HepG2 (cell line): Measurements from ENCODE around the gene B3GNT2. TPM values are rescaled to one million over a fixed set of nuclear protein-coding genes. Genes with fewer than 3 reads are reported as not detected.

Source experiments
- DPF2 ChIP-seq: sonication (generic); formaldehyde crosslinking; IDR thresholded peaks from 2 replicates; pipeline ENCODE4 v1.4.0; 2020; ENCODE audit warnings: mild to moderate bottlenecking, low read depth, missing genetic modification reagents, borderline replicate concordance
- HDAC6 ChIP-seq: fragments of 200-600 bp; sonication (generic); IDR thresholded peaks from 2 replicates; pipeline ENCODE4 v1.7.0; 2017; ENCODE audit warnings: mild to moderate bottlenecking, antibody characterized with exemption, low read length, low read depth
- KIAA2018 ChIP-seq: sonication (generic); formaldehyde crosslinking; IDR thresholded peaks from 2 replicates; pipeline ENCODE4 v1.5.0; 2020; ENCODE audit warnings: mild to moderate bottlenecking, missing genetic modification reagents, borderline replicate concordance
- NFATC3 ChIP-seq: sonication (generic); formaldehyde crosslinking; IDR thresholded peaks from 2 replicates; pipeline ENCODE4 v1.5.1; 2020; ENCODE audit warnings: mild to moderate bottlenecking, missing genetic modification reagents
- PBX3 ChIP-seq: sonication (generic); formaldehyde crosslinking; IDR thresholded peaks from 2 replicates; pipeline ENCODE4 v1.8.1; 2023; ENCODE audit warnings: missing genetic modification reagents, inconsistent platforms, borderline replicate concordance
- POLR2G ChIP-seq: fragments of 200-400 bp; formaldehyde crosslinking; IDR thresholded peaks from 2 replicates; pipeline ENCODE4 v1.6.1; 2018; ENCODE audit warnings: mild to moderate bottlenecking, low read depth, low read length, moderate library complexity
- RNF219 ChIP-seq: sonication (generic); formaldehyde crosslinking; IDR thresholded peaks from 2 replicates; pipeline ENCODE4 v1.5.0; 2020; ENCODE audit warnings: mild to moderate bottlenecking, missing genetic modification reagents
- TFAP4 ChIP-seq: sonication (generic); IDR thresholded peaks from 2 replicates; pipeline ENCODE4 v1.6.1; 2016; ENCODE audit warnings: low read depth, borderline replicate concordance
- YY1 ChIP-seq: IDR thresholded peaks from 2 replicates; pipeline ENCODE4 v1.6.1; 2011; ENCODE audit warnings: low read length, low read depth, moderate library complexity, mild to moderate bottlenecking; ENCODE audit not compliant: insufficient read depth, insufficient replicate concordance
- ZNF577 ChIP-seq: sonication (generic); formaldehyde crosslinking; IDR thresholded peaks from 2 replicates; pipeline ENCODE4 v1.4.0; 2020; ENCODE audit warnings: mild to moderate bottlenecking, low read depth, missing genetic modification reagents, borderline replicate concordance
- ZNF598 ChIP-seq: sonication (generic); formaldehyde crosslinking; IDR thresholded peaks from 2 replicates; pipeline ENCODE4 v1.5.1; 2020; ENCODE audit warnings: mild to moderate bottlenecking, missing genetic modification reagents, borderline replicate concordance
- polyA plus RNA-seq, 8 experiments: library from polyadenylated mRNA; depleted of rRNA in 3 of 8; stranded (reverse) in 7 of 8; unstranded in 1 of 8; fragments of >200 nt; fragmentation: Illumina TruSeq in 4 of 8; extraction: Trizol in 4 of 8; gene quantifications; 2 replicates each; pipeline versions ENCODE4 v1.2.1 to v1.2.3, GENCODE V29; 2011 to 2016; ENCODE audit warnings: low read depth in 4 of 8, missing spikeins in 1 of 8, mixed read lengths in 1 of 8; ENCODE audit not compliant: insufficient read depth in 1 of 8
- total RNA-seq, 5 experiments: library from RNA; depleted of rRNA; stranded (reverse); fragments of >200 nt; fragmentation: Illumina TruSeq; extraction: Trizol; gene quantifications; 2 replicates each; pipeline ENCODE4 v1.2.3, GENCODE V29; 2016; ENCODE audit warnings: low read depth in 1 of 5

The B3GNT2 gene
- total and polyA plus RNA-seq, 2 of the 13 experiments (the other 11 are each of a cell fraction or from before 2014, with no cell fraction given): 26.3 to 28.5 TPM

- TF ChIP-seq ZNF577 (CRISPR knock-in tag) (no peak), PBX3 (CRISPR knock-in tag) (no peak), YY1 (no peak), DPF2 (CRISPR knock-in tag) (no peak), NFATC3 (0 out of 2 replicates have a peak, but pooled peaks have one; percentile 11), HDAC6 (no peak), RNF219 (CRISPR knock-in tag) (no peak), TFAP4 (peak; percentile 73; the same call in 1 of the 2 replicates), POLR2G (no peak), KIAA2018 (CRISPR knock-in tag) (no peak), ZNF598 (CRISPR knock-in tag) (peak; percentile 73; the same call in 1 of the 2 replicates)
Observed at GRCh38 chr2:62197011-62197924, 1.4 kb downstream of the B3GNT2 start (continued).
